Smooth muscle cell (in vitro differentiated cells): ENCODE measurements around the gene TTLL4. TPM values are rescaled to one million over a fixed set of nuclear protein-coding genes. Genes with fewer than 3 reads are reported as not detected.
"Not testable (repeated sequence)": the region's sequence is repeated elsewhere in the genome, so short reads cannot be mapped to it uniquely, and the experiment has no call there.

Experiments
- DNase-seq: peaks from one replicate; lab custom pipeline; 2025; ENCODE audit not compliant: unreplicated experiment; lab: John Stamatoyannopoulos, UW
- H2AFZ ChIP-seq: fragments of 200-600 bp; sonication (generic); 2 replicates; pipeline ENCODE4 v1.6.0; 2016; ENCODE audit warnings: antibody characterized with exemption, low read depth, mild to moderate bottlenecking
- H3F3A ChIP-seq: fragments of 200-600 bp; sonication (generic); 2 replicates; pipeline ENCODE4 v1.6.0; 2017; ENCODE audit warnings: antibody characterized with exemption, low read depth
- H3K27ac ChIP-seq: fragments of 200-600 bp; sonication (generic); 2 replicates; pipeline ENCODE4 v1.5.1; 2016; ENCODE audit warnings: low read depth, mild to moderate bottlenecking
- H3K27me3 ChIP-seq: fragments of 200-600 bp; sonication (generic); 2 replicates; pipeline ENCODE4 v1.6.1; 2016; ENCODE audit warnings: low read depth, mild to moderate bottlenecking
- H3K36me3 ChIP-seq: fragments of 200-600 bp; sonication (generic); 2 replicates; pipeline ENCODE4 v1.5.1; 2016; ENCODE audit warnings: low read depth
- H3K4me1 ChIP-seq: fragments of 200-600 bp; sonication (generic); 2 replicates; pipeline ENCODE4 v1.5.1; 2016; ENCODE audit warnings: low read depth
- H3K4me2 ChIP-seq: fragments of 200-600 bp; sonication (generic); 2 replicates; pipeline ENCODE4 v1.6.0; 2016; ENCODE audit warnings: mild to moderate bottlenecking
- H3K4me3 ChIP-seq: fragments of 200-600 bp; sonication (generic); 2 replicates; pipeline ENCODE4 v1.5.1; 2016; ENCODE audit warnings: mild to moderate bottlenecking
- H3K79me2 ChIP-seq: fragments of 200-600 bp; sonication (generic); 2 replicates; pipeline ENCODE4 v1.6.0; 2016; ENCODE audit warnings: low read depth, mild to moderate bottlenecking
- H3K9ac ChIP-seq: fragments of 200-600 bp; sonication (generic); 2 replicates; pipeline ENCODE4 v1.6.0; 2016; ENCODE audit warnings: low read depth
- H3K9me3 ChIP-seq: fragments of 200-600 bp; sonication (generic); replicated peaks from 2 replicates; pipeline ENCODE4 v1.5.1; 2016; ENCODE audit warnings: low read depth
- H4K20me1 ChIP-seq: fragments of 200-600 bp; sonication (generic); 2 replicates; pipeline ENCODE4 v1.6.0; 2016; ENCODE audit warnings: low read depth
- WGBS: methylation state at CpG from one replicate; pipeline ENCODE4 v1.1.7; 2016; ENCODE audit warnings: low lambda C conversion rate; 5-methylcytosine and 5-hydroxymethylcytosine counted together
- polyA plus RNA-seq: library from polyadenylated mRNA; unstranded; fragments of >200 nt; fragmentation: Nextera tagmentation; extraction: Ambion mirVana; gene quantifications from 2 replicates; pipeline ENCODE4 v1.2.1, GENCODE V29; 2016
- total RNA-seq: library from RNA; depleted of rRNA; stranded (reverse); fragments of >200 nt; gene quantifications from 2 replicates; pipeline ENCODE4 v1.2.3, GENCODE V29; 2014
- TF ChIP-seq, protein P1 (sequence below): fragments of 200-600 bp; sonication (generic); IDR thresholded peaks from 2 replicates; pipeline ENCODE4 v1.5.1; 2017; ENCODE audit warnings: borderline replicate concordance, mild to moderate bottlenecking, antibody characterized with exemption; ENCODE audit not compliant: insufficient read depth, poor library complexity, severe bottlenecking

Gene TTLL4
- total and polyA plus RNA-seq, 2 experiments from 2014 or later, result 21.5 to 22.5 TPM

DNA sequence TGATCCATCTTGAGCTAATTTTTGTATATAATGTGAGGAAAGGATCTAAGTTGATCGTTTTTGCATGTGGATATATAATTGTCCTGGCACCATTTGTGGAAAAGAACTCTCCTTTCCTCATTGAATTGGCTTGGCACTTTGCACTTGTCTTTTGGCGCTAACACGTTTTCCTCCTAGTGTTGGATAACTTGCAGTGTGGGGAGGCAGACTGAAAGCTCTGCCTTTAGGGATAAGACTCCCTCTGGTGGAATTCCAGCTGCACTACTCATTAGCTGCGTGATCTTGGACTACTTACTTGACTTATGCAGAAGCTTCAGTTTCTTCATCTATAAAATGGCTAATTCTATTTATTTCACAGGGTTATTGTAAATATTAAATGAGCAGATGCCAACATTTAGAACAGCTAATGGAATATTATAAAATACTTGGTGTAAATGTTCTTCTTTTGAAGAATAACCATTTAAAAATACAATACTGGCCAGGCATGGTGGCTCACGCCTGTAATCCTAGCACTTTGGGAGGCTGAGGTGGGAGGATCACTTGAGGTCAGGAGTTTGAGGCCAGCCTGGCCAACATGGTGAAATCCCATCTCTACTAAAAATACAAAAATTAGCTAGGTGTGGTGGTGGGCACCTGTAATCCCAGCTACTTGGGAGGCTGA, 23.1 kb upstream of the TTLL4 start:
- H3F3A ChIP-seq, H3K9me3 ChIP-seq, H3K4me1 ChIP-seq, H3K36me3 ChIP-seq, H2AFZ ChIP-seq, H3K27ac ChIP-seq, H3K4me3 ChIP-seq, H3K79me2 ChIP-seq, H3K4me2 ChIP-seq, H4K20me1 ChIP-seq, DNase-seq, H3K27me3 ChIP-seq, H3K9ac ChIP-seq: not testable (repeated sequence)
- WGBS, result 29% methylated on average over 5 of the region's 5 CpGs
- TF ChIP-seq, protein P1, sequence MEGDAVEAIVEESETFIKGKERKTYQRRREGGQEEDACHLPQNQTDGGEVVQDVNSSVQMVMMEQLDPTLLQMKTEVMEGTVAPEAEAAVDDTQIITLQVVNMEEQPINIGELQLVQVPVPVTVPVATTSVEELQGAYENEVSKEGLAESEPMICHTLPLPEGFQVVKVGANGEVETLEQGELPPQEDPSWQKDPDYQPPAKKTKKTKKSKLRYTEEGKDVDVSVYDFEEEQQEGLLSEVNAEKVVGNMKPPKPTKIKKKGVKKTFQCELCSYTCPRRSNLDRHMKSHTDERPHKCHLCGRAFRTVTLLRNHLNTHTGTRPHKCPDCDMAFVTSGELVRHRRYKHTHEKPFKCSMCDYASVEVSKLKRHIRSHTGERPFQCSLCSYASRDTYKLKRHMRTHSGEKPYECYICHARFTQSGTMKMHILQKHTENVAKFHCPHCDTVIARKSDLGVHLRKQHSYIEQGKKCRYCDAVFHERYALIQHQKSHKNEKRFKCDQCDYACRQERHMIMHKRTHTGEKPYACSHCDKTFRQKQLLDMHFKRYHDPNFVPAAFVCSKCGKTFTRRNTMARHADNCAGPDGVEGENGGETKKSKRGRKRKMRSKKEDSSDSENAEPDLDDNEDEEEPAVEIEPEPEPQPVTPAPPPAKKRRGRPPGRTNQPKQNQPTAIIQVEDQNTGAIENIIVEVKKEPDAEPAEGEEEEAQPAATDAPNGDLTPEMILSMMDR, result peak; percentile 68

DNA sequence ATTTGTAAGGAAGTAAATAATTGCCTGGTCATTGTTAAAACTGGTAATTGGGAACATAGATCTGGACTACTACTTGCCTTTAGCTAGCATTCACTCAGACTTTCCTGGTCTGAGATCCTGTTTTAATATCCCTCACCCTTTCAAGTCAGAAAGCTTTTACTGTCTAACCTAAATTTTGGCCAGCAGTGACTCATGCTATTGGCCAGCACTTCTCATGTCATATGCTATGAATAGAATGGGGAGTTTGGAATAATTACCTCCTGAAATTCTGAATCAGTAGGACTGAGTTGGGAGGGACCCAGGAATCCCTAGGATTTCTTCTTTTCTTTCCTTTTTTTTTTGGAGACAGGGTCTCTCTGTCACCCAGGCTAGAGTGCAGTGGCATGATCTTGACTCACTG, 19.4 kb upstream of the TTLL4 start:
- no peaks in the 10 kb centered on the region for H3F3A ChIP-seq
- H3K4me1 ChIP-seq, result peaks cover 8% of the 10 kb centered on the region
- no peak overlapping the region for H3K4me3 ChIP-seq
- no peaks in the 10 kb centered on the region for H3K9me3 ChIP-seq
- no peak for DNase-seq
- H3K79me2 ChIP-seq, result no peaks in the 10 kb centered on the region
- no peak overlapping the region for H3K9ac ChIP-seq
- peaks cover 4% of the 10 kb centered on the region for H3K36me3 ChIP-seq
- H4K20me1 ChIP-seq, result peaks cover 3% of the 10 kb centered on the region
- TF ChIP-seq, protein P1, result no peak
- no peak overlapping the region for H3K27ac ChIP-seq
- H3K27me3 ChIP-seq, result no peaks in the 10 kb centered on the region
- no peak overlapping the region for H2AFZ ChIP-seq
- H3K4me2 ChIP-seq, result no peak overlapping the region

DNA sequence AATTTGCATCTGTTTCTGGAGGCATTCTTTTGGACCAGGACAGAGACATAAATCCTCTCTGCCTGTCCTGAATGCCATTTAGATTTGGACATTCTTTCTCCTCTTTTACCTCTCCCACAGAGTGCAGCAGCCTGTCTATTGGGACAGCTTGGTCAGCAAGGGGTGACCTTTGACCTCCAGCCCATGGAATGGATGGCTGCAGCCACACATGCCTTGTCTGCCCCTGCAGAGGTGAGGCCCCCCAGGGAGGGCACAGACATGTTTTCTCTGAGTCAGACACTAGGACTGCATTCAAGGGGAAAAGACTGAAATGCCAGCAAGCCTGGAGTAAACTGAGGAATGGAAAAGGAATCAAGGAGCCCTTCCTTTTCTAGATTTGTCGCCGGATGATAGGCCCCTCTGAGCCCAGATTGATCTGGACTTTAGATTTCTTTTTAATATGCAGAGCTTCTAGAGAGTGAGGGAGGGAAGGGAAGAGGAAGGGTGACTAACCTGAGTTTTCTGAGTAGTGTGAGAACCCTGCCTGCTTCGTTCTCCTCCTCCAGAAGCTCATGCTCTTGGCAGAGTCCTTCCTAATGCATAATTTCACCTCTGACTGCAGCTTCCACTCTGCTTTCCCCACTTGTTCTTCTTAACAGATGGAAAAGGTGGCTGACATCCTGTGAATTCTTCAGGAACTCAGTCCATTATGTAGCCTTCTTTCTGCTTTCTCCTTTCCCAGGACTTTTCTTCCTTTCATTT, 16.1 kb upstream of the TTLL4 start:
- H3K4me1 ChIP-seq, result peaks cover 8% of the 10 kb centered on the region
- WGBS, result 95% methylated on average over 3 of the region's 3 CpGs
- no peaks in the 10 kb centered on the region for H3F3A ChIP-seq
- H3K36me3 ChIP-seq, result peaks cover 4% of the 10 kb centered on the region
- no peak overlapping the region for H3K4me3 ChIP-seq
- DNase-seq, result no peak
- TF ChIP-seq, protein P1, result no peak
- no peak overlapping the region for H2AFZ ChIP-seq
- no peak overlapping the region for H3K9ac ChIP-seq
- no peaks in the 10 kb centered on the region for H3K9me3 ChIP-seq
- H3K4me2 ChIP-seq, result no peak overlapping the region
- no peaks in the 10 kb centered on the region for H3K27me3 ChIP-seq
- no peak overlapping the region for H3K27ac ChIP-seq
- no peaks in the 10 kb centered on the region for H4K20me1 ChIP-seq
- H3K79me2 ChIP-seq, result no peaks in the 10 kb centered on the region
